IMR-90 (cell line): ENCODE results near the gene COG4. TPM values are rescaled to one million over a fixed set of nuclear protein-coding genes. Genes with fewer than 3 reads are reported as not detected.
"Not testable (repeated sequence)": the region's sequence is repeated elsewhere in the genome, so short reads cannot be mapped to it uniquely, and the experiment has no call there.

Experiments used
- ATAC-seq: fragments of 200-7000 bp; cut with Tn5 transposase; 2 replicates; pipeline ENCODE4 v1.9.1; 2020; ENCODE audit warnings: low read depth, mild to moderate bottlenecking, moderate library complexity
- BruUV-seq: library from RNA; stranded (reverse); fragments of 400-500 nt; replicated peaks from 2 replicates; lab custom pipeline; 2021; lab: Mats Ljungman, UMichigan
- CTCF ChIA-PET: fragments of 300-600 bp; formaldehyde crosslinking; extraction: SDS; loops from one replicate; lab custom pipeline; 2021; ENCODE audit warnings: antibody characterized with exemption; lab: Yijun Ruan, JAX
- POLR2A ChIA-PET: fragments of 300-600 bp; sonication (Branson Sonifier 250); formaldehyde crosslinking; loops from one replicate; lab custom pipeline; 2022; ENCODE audit warnings: antibody characterized with exemption; ENCODE audit not compliant: unreplicated experiment; lab: Charles Lee
- DNase-seq: peaks from one replicate; pipeline ENCODE4 v3.0.0; 2013
- H2AFZ ChIP-seq: replicated peaks from 2 replicates; pipeline ENCODE3; 2013; ENCODE audit warnings: low read length, mild to moderate bottlenecking; ENCODE audit not compliant: poor library complexity
- H2AK5ac ChIP-seq: 2 replicates; pipeline ENCODE4 v1.6.1; 2013; ENCODE audit warnings: low read depth, low read length, inconsistent platforms
- H2AK9ac ChIP-seq: replicated peaks from 2 replicates; pipeline ENCODE3; 2013; ENCODE audit warnings: mild to moderate bottlenecking, low read depth, low read length, moderate library complexity; ENCODE audit not compliant: poor library complexity
- H2BK120ac ChIP-seq: 2 replicates; pipeline ENCODE4 v1.6.1; 2013; ENCODE audit warnings: low read depth, low read length, inconsistent platforms
- H2BK15ac ChIP-seq: 3 replicates; pipeline ENCODE4 v1.6.1; 2013; ENCODE audit warnings: low read depth, low read length, inconsistent platforms
- H2BK20ac ChIP-seq: 2 replicates; pipeline ENCODE4 v1.6.1; 2013; ENCODE audit warnings: low read depth, mild to moderate bottlenecking, inconsistent platforms, low read length, moderate library complexity
- H2BK5ac ChIP-seq: 2 replicates; pipeline ENCODE4 v1.6.1; 2013; ENCODE audit warnings: mild to moderate bottlenecking, low read depth, low read length, inconsistent platforms; ENCODE audit not compliant: poor library complexity, severe bottlenecking
- H3K14ac ChIP-seq: replicated peaks from 2 replicates; pipeline ENCODE4 v1.6.1; 2013; ENCODE audit warnings: low read depth, low read length, inconsistent platforms
- H3K18ac ChIP-seq: 2 replicates; pipeline ENCODE4 v1.6.1; 2013; ENCODE audit warnings: low read depth, low read length, control low read depth
- H3K23ac ChIP-seq: 2 replicates; pipeline ENCODE4 v1.6.1; 2013; ENCODE audit warnings: low read depth, low read length, inconsistent platforms
- H3K27ac ChIP-seq: 2 replicates; pipeline ENCODE4 v1.5.1; 2013; ENCODE audit warnings: mild to moderate bottlenecking, control low read depth, low read length; ENCODE audit not compliant: insufficient read depth
- H3K27me3 ChIP-seq: 2 replicates; pipeline ENCODE4 v1.6.1; 2013; ENCODE audit warnings: low read length; ENCODE audit not compliant: control insufficient read depth, insufficient read depth
- H3K36me3 ChIP-seq: 2 replicates; pipeline ENCODE4 v1.6.1; 2013; ENCODE audit warnings: low read length, mixed read lengths; ENCODE audit not compliant: control insufficient read depth, insufficient read depth
- H3K4ac ChIP-seq: 2 replicates; pipeline ENCODE4 v1.6.1; 2013; ENCODE audit warnings: low read depth, low read length, inconsistent platforms
- H3K4me1 ChIP-seq: 2 replicates; pipeline ENCODE4 v1.6.1; 2013; ENCODE audit warnings: low read length, mixed read lengths; ENCODE audit not compliant: control insufficient read depth, insufficient read depth
- H3K4me2 ChIP-seq: 2 replicates; pipeline ENCODE4 v1.6.1; 2013; ENCODE audit warnings: low read depth, mild to moderate bottlenecking, control low read depth, low read length, moderate library complexity
- H3K4me3 ChIP-seq: 2 replicates; pipeline ENCODE4 v1.5.1; 2013; ENCODE audit warnings: low read depth, mild to moderate bottlenecking, control low read depth, low read length, moderate library complexity; ENCODE audit not compliant: insufficient read depth
- H3K56ac ChIP-seq: 2 replicates; pipeline ENCODE4 v1.6.1; 2013; ENCODE audit warnings: low read length, inconsistent platforms; ENCODE audit not compliant: insufficient read depth; ENCODE audit errors: extremely low read depth
- H3K79me1 ChIP-seq, 2 experiments: 2 replicates each; pipeline ENCODE4 v1.6.1; 2013; ENCODE audit warnings: low read length in 2 of 2, inconsistent platforms in 1 of 2, low read depth in 1 of 2
- H3K9ac ChIP-seq: 2 replicates; pipeline ENCODE4 v1.6.1; 2013; ENCODE audit warnings: low read depth, low read length, control low read depth
- H3K9me1 ChIP-seq: 2 replicates; pipeline ENCODE4 v1.6.1; 2013; ENCODE audit warnings: low read length, inconsistent platforms; ENCODE audit not compliant: insufficient read depth
- H3K9me3 ChIP-seq: 2 replicates; pipeline ENCODE4 v1.6.1; 2013; ENCODE audit warnings: low read length; ENCODE audit not compliant: control insufficient read depth, insufficient read depth
- H4K20me1 ChIP-seq: 2 replicates; pipeline ENCODE4 v1.6.1; 2013; ENCODE audit warnings: low read length, inconsistent platforms; ENCODE audit not compliant: insufficient read depth
- H4K5ac ChIP-seq: 2 replicates; pipeline ENCODE4 v1.6.1; 2013; ENCODE audit warnings: mild to moderate bottlenecking, low read depth, low read length, control low read depth
- H4K8ac ChIP-seq, 2 experiments: 2 replicates each; pipeline ENCODE4 v1.6.1; 2013; ENCODE audit warnings: low read depth in 2 of 2, low read length in 2 of 2, control low read depth in 1 of 2, inconsistent platforms in 1 of 2
- H4K91ac ChIP-seq: 2 replicates; pipeline ENCODE4 v1.6.1; 2013; ENCODE audit warnings: low read depth, low read length, inconsistent platforms; ENCODE audit not compliant: insufficient read depth
- POLR2A ChIP-seq: IDR thresholded peaks from 2 replicates; pipeline ENCODE4 v1.6.1; 2012; ENCODE audit warnings: mild to moderate bottlenecking, low read depth, low read length
- WGBS, 2 experiments: methylation state at CpG; one replicate each; pipeline versions ENCODE4 v1.1.5 to v1.1.7; 2013; ENCODE audit warnings: missing lambda C conversion rate in 2 of 2; ENCODE audit not compliant: insufficient read length in 1 of 2; ENCODE audit errors: extremely low coverage in 2 of 2; 5-methylcytosine and 5-hydroxymethylcytosine counted together
- dilution Hi-C: fragments of 300-500 bp; cut with HindIII; formaldehyde crosslinking; loops from one replicate; pipeline ENCODE4 v1.14.3; 2018; ENCODE audit warnings: low sequenced_read_pairs; ENCODE audit not compliant: unreplicated experiment
- in situ Hi-C: fragments of 300-500 bp; cut with MboI; formaldehyde crosslinking; loops from 3 replicates; pipeline ENCODE4 v1.14.3; 2019; ENCODE audit warnings: low sequenced_read_pairs, inconsistent platforms, mixed read lengths
- intact Hi-C: fragments of 100-400 bp; cut with micrococcal nuclease; formaldehyde crosslinking; loops from 2 replicates; pipeline ENCODE4 v1.10.0; 2022
- polyA plus RNA-seq, 3 experiments: library from polyadenylated mRNA; depleted of rRNA; stranded (reverse); fragments of >200 nt; gene quantifications; 2 replicates each; pipeline ENCODE4 v1.2.3, GENCODE V29; 2012; ENCODE audit warnings: low replicate concordance in 1 of 3
- total RNA-seq: library from RNA; depleted of rRNA; stranded (reverse); fragments of >200 nt; gene quantifications from 2 replicates; pipeline ENCODE4 v1.2.3, GENCODE V29; 2012

Gene COG4
- total and polyA plus RNA-seq, 2 of the 4 experiments (the other 2 are of a cell fraction) = 47.5 to 96.1 TPM

- no peak overlapping the region for H2BK20ac ChIP-seq
- BruUV-seq = no TSS peak
- H3K4me2 ChIP-seq = no peak overlapping the region
- H3K27me3 ChIP-seq = no peaks in the 10 kb centered on the region
- ATAC-seq = no peak
- H4K8ac ChIP-seq = no peak overlapping the region
- H2BK5ac ChIP-seq = no peak overlapping the region
- CTCF ChIA-PET = no interaction called here
- no peak overlapping the region for H3K4me3 ChIP-seq
- H4K20me1 ChIP-seq = peaks cover 41% of the 10 kb centered on the region
- no peak overlapping the region for H4K91ac ChIP-seq
- H3K9me3 ChIP-seq = no peaks in the 10 kb centered on the region
- no peak overlapping the region for H2BK15ac ChIP-seq
- H3K79me1 ChIP-seq = peaks cover 32 to 55% of the 10 kb centered on the region in 2 experiments
- no peak overlapping the region for H2BK120ac ChIP-seq
- H3K23ac ChIP-seq = peak overlapping the region; percentile 10; the same call in 1 of the 2 replicates
- no peak overlapping the region for H2AK5ac ChIP-seq
- intact Hi-C loops (no loop called here), in situ Hi-C loops (loop anchor here (5.0 to 10.0 kb wide), 2 partner anchors 117 to 240 kb away; no protein-coding TSS in a partner anchor), dilution Hi-C loops (no loop called here)
- no peak overlapping the region for H3K27ac ChIP-seq
- no peak overlapping the region for H3K9ac ChIP-seq
- no peak overlapping the region for H3K4ac ChIP-seq
- peaks cover 71% of the 10 kb centered on the region for H3K36me3 ChIP-seq
- H3K14ac ChIP-seq = no peak overlapping the region
- H3K4me1 ChIP-seq = no peaks in the 10 kb centered on the region
- 100% methylated on average over 1 of the region's 2 CpGs; no CpG with 5 or more reads in 1 of the 2 experiments for WGBS, 2 experiments
- no peak overlapping the region for H4K5ac ChIP-seq
- no peak overlapping the region for H2AK9ac ChIP-seq
- POLR2A ChIA-PET = no interaction called here
- no peak for DNase-seq
- no peak overlapping the region for H2AFZ ChIP-seq
- no peak overlapping the region for H3K56ac ChIP-seq
- no peak for TF ChIP-seq POLR2A
- H3K9me1 ChIP-seq = no peaks in the 10 kb centered on the region
- H3K18ac ChIP-seq = no peak overlapping the region
These were observed 11.6 kb upstream of the COG4 start for GRCh38 chr16:70534971-70535370.

- H2BK120ac ChIP-seq, H3K56ac ChIP-seq, H3K23ac ChIP-seq, H3K4me3 ChIP-seq, H2BK20ac ChIP-seq, dilution Hi-C loops, H4K91ac ChIP-seq, H3K14ac ChIP-seq, CTCF ChIA-PET, H4K8ac ChIP-seq, H3K4me2 ChIP-seq, H4K5ac ChIP-seq, H2AFZ ChIP-seq, H2BK5ac ChIP-seq, H3K9me3 ChIP-seq, H2AK5ac ChIP-seq, BruUV-seq, H3K18ac ChIP-seq, H3K9ac ChIP-seq, ATAC-seq, H3K4ac ChIP-seq, DNase-seq, H2BK15ac ChIP-seq, H3K27me3 ChIP-seq, H3K4me1 ChIP-seq, H3K27ac ChIP-seq, H3K9me1 ChIP-seq, H2AK9ac ChIP-seq: not testable (repeated sequence)
- intact Hi-C loops = loop anchor here (1.0 to 2.0 kb wide), 2 partner anchors 123 to 241 kb away; no protein-coding TSS in a partner anchor
- in situ Hi-C loops = loop anchor here (5.0 to 10.0 kb wide), 2 partner anchors 122 to 245 kb away; no protein-coding TSS in a partner anchor
- peaks cover 41% of the 10 kb centered on the region for H3K36me3 ChIP-seq
- POLR2A ChIA-PET = interaction anchor here (0.6 kb wide), 2 partner anchors 15 to 122 kb away, joined by 3 to 6 read pairs; no protein-coding TSS in a partner anchor
- peaks cover 61% of the 10 kb centered on the region for H4K20me1 ChIP-seq
- H3K79me1 ChIP-seq = peaks cover 14 to 52% of the 10 kb centered on the region in 2 experiments
- WGBS, 2 experiments = no CpG with 5 or more reads among the region's 7 CpGs
These were observed 6.6 kb upstream of the COG4 start for GRCh38 chr16:70529954-70530353.
